Stomach (tissue), 4 donors: Measurements from ENCODE around the gene LRRC27.

Experiments used
- CTCF ChIP-seq, 7 experiments: fragments of 450-650 bp in 4 of 7; fragments of 200-600 bp in 3 of 7; sonication (generic) in 3 of 7; IDR thresholded peaks; one replicate each; pipeline ENCODE4 v1.5.1; 2016 to 2019; ENCODE audit warnings: antibody characterized with exemption in 7 of 7, control low read depth in 2 of 7, mild to moderate bottlenecking in 1 of 7
- EP300 ChIP-seq: sonication (generic); formaldehyde crosslinking; IDR thresholded peaks from one replicate; pipeline ENCODE4 v1.6.1; 2017; ENCODE audit warnings: antibody characterized with exemption
- POLR2A ChIP-seq, 4 donors: fragments of 450-650 bp; IDR thresholded peaks; one replicate each; pipeline ENCODE4 v1.6.1; 2016; ENCODE audit warnings: antibody characterized with exemption in 4 of 4, control low read depth in 2 of 4, mild to moderate bottlenecking in 1 of 4, moderate library complexity in 1 of 4
- POLR2AphosphoS5 ChIP-seq, 3 donors: sonication (generic); formaldehyde crosslinking; IDR thresholded peaks; one replicate each; pipeline ENCODE4 v1.6.1; 2016; ENCODE audit warnings: antibody characterized with exemption in 3 of 3

- TF ChIP-seq EP300 (no peak), POLR2A (IDR thresholded peaks at IDR 0.05) (no peak), POLR2AphosphoS5 (IDR thresholded peaks at IDR 0.05) (no peak), CTCF (IDR thresholded peaks at IDR 0.05) (no peak)
Measured at GRCh38 chr10:132356621-132357195, 24.7 kb downstream of the LRRC27 start.
